HTR-8/SVneo (cell line): Measurements from ENCODE around the gene TANGO2.
A peak's percentile ranks its signal among the peaks of the same experiment; 100 is the strongest.

Source experiments
- DNase-seq: peaks from one replicate; pipeline ENCODE4 v3.0.0; 2011; ENCODE audit warnings: low spot score, mixed read lengths; ENCODE audit not compliant: insufficient read length
- FAIRE-seq: peaks from 2 replicates; lab custom pipeline; 2011; peaks lifted over from hg19 to GRCh38; lab: Jason Lieb, UNC

TANGO2 gene

DNA sequence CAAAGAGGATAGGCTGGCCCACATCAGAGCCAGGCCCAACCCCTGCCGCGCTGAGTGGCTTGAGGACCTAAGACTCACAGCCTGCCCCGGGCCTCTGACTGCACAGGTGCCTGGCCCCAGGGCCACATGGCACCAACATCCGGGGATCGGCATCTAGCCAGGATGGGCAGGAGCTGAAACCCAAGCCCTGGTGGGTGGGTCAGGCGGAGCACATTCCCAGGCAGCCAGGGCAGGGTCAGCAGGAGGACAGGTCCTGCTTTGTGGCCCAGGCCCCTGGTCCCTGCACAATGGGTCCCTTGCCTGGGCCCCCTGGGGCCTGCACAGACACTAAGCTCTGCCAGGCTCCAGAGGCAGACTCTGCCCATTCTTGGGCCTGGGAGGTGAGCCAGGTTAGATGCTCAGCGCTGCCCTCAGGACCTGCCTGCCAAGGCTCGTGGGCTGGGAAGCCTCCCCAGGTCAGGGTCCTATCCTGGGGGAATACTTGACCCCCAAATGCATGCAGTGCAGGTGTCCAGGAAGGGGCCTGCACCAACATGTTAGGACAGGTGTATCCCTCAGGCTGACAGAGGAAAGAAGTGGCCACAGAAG lies 37.8 kb upstream of the TANGO2 start:
- DNase-seq: no peak
- FAIRE-seq: no peak

DNA sequence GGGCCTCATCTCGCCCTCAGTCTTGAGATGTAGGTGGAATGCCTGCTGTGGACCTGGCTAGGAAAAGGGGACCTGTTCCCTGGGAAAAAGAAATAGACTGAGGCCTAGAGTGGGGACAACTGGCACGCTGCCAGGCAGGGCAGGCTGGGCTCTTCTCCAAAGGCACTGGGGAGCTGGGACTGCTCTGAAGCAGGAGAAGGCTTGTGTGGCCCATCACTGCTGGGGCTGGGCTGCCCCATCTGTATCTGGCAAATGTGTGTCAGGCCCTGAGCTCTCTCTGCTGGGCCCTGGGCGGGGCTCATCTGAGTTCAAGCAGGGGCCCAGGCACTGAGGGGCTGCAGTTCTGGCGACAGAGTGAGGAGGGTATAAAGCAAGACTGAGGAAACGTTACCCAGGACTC lies 37.2 kb upstream of the TANGO2 start:
- FAIRE-seq: no peak
- no peak for DNase-seq

DNA sequence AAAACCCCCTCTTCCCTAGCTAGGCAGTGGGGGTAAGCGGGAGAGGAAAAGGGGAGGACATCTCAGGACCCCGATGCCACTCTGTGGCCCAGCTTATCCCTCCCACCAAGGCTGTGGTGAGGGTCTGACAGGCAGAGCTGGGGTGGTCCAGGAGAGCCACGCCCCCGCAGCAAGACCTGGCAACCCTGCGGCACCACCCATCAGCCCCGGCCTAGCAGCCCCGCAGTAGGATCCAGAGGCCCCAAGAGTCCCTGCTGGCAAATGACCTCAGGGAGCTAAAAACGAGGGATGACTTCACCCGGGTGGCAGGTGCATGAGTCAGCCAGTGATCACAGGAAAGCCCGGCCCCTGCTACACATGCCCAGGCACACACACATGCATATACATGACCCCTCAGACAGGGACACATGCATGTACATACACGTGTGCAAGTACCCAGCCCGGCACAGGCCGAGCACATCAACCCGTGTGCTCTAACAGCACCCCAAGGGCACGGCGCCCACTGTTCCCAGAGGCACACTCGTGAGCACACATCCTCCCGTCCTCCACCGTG lies 36.6 kb upstream of the TANGO2 start:
- DNase-seq (peak; percentile 66), FAIRE-seq (peak; percentile 23)

DNA sequence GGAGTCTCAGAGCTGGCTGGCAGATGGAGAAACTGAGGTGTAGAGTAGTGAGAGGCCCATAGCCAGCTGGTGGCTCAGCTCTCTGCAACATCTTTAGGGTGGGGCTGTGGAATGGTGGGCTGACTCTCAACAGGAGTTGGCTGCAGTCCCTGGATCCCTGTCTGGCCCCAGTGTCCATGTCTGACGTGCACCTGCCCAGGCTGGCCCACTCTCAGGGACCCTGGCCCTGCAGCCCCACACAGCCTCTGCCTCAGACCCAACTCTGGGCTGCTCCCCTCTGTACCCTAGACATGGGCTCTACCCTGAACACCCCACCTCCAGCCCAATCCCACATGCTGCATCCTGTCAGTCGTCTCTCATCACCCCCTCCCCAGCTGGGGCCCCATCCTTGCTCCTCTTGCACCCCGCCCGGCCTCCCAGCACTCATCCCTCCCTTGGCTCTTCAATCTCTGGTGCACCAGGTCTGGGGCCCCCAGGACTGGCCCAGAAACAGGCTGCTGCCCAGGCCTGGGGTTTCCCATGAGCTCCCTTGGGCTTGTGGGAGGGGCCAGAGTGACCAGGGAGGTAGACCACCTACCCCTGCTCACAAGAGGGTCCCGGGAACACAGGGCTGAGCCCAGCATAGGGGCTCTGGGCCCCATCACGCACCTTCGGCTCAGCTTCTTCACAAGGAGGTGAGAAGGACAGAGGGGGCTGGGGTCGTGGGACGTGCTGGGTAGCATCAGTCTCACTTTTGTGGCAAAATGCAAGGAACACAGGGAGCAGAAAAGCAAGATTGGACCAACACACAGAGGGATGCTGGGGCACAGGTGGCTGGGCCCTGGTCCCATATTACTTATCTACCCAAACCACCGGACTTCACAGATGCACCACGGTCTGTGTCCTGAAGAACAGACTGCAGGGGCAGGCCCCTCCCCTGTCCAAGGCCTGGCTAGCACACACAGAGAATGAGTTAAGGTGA lies 35.8 kb upstream of the TANGO2 start:
- FAIRE-seq (no peak), DNase-seq (no peak)

DNA sequence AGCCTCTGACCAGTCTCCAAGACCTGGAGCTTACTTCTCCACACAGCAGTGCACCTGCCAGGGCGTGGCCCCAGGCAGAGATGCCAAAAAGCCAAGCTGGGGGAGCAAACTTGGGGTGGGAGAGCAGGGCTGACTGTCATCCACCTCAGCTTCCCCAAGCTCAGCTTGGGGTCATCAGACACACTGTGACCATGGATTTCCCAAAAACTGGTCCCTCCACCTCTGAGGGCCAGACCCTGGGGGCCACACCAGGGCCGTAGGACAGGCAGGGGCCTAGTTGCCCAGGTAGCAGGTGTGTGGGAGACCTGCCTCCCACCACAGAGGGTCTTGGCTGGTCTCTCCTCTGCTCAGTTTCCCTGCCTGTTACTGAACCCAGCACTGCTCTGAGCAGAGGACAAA lies 34.9 kb upstream of the TANGO2 start:
- no peak for DNase-seq
- FAIRE-seq: no peak

DNA sequence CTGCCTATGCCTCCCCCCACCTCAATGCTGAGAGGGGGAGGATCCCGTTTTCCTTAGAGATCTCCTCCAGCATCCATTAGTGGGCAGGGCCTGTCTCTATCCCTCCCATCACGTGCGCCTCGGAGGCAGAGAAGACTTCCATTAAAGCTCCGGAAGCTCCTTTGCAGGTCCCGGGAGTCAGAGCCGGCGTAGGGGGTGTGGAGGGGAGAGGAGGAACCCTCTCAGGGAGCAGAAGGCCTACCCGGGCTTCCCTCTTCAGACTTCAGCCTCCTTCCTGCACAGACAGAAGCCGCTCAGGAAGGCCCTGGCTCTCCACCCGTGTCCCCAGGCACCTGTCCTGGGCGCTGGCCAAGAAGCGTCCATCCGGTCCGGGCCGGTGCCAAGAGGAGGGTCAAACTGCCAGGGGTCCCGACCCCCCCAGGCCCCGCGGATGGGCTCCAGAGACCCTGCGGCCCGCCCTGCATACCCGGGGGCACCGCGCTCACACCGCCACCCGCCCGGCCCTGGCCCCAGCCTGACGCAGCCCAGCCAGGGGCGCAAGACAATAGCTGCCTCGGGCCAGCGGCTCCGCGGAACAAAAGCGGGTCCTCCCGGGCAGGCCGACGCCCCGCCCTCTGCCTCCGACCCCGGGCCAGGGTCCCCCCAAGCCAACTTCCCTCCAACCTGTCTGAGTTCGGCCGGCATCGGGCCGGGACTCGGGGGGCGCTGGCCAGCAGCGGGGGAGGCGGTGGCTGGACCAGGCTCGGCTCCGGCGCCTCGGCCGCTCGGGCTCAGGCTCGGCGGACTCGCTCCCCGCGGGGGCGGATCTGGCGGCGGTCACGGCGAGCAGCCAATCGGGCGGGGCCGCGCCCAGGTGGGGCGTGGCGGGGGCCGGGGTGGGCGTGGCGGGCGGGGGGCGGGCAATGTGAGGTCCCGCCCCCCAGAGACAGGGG lies 34.2 kb upstream of the TANGO2 start:
- DNase-seq: peak; percentile 82
- peak; percentile 91 for FAIRE-seq

DNA sequence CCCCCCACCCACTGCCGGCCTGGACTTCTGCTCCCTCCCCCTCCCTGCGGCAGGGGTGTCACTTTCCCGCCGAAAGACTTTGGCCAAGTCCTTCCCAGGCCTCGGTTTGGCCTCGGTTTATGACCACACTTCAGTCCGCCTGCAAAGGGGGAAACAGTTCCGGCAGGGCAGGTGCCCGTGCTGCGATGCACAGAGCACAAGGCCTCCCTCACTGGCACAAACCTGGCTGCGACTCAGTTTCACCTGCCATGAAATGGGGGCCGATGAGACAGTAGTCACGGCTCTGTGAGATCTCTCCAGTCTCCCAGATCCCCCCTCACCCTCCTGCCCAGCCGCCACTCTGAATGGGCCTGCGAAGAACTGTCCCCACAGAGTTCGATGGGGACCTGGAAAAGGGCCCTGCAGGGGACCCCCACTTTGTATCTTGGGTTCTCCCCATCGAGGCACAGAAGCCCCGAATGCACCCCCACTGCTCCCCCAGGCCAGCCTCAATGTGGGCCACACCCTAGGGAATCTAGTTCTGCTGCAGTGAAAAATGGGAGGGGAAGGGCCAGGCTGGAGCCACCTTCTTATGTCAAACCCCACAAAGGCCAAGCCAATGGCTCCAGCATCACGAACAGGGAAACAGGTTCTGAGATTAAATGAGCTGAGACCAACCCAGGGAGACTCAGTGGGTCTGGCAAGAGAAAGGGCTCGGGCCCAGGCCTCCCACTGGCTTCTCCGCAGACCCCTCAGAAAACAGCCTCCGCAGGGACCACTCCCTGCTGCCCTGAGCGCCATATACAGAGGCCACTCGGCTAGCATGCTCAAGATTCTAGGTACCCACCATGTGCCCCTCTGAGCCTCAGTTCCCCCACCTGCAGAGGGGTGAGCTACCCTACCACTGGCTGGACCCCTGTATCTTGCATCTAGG lies 33.3 kb upstream of the TANGO2 start:
- no peak for FAIRE-seq
- DNase-seq: no peak

DNA sequence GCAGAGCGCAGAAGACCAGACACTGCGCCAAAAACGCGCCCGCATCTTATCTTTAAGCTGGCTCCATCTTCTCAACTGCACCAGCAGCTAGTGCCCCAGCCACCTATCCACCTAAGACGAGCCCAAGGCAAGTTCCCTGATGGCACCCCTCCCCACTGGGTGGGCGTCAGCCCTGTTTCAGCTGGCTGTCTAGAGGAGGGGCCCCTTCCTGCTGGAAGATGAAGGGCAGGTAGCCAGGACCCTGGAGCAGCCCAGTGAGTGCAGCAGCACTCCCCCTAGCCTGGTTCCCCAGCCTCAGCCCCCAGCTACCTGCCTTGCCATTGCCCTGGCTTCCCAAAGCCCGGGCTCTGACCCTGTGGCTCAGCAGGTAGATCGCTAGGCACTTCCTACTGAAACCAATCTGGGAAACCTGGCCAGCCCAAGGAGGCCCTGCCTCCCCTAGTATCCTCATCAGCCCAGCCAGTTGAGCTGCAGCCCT lies 32.5 kb upstream of the TANGO2 start:
- no peak for FAIRE-seq

DNA sequence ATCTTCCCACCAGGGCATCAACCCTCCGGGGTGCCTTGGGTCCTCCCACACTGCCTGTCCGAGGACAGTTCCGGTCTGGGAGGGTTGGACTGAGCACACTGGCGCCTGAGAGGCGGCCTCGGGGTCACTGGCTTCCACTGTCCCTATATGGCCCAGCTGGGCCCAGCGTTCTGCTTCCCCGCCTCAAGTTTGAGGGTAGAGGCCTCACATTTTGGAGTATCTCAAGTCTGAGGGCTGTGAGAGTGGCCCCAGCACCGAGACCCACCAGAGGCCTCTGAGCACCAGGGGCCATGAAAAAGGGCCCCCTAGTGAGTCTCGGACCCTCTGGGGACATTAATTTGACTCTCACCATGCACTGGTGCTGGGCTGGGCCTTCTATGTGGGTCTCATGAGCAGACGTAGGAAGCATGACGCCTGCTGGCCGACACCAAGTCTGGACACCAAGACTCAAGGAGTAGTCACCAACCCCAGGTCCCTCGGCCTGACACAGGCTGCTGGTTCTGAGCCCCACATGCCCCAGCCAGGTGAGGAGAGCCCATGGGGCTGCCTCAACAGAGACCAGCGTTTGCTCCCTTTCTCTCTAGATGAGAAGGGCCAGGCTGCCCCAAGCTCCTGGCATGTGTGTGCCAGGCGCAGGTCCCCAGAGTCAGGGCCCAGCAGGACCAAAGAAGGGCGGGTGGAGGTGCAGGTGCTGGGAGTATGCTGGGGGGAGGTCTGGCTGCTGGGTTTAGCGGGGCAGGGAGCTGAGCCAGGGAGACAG lies 31.8 kb upstream of the TANGO2 start:
- FAIRE-seq: no peak
- DNase-seq: no peak

More for the DNA sequence above, 32.5 kb upstream of the TANGO2 start:
- no peak for DNase-seq

DNA sequence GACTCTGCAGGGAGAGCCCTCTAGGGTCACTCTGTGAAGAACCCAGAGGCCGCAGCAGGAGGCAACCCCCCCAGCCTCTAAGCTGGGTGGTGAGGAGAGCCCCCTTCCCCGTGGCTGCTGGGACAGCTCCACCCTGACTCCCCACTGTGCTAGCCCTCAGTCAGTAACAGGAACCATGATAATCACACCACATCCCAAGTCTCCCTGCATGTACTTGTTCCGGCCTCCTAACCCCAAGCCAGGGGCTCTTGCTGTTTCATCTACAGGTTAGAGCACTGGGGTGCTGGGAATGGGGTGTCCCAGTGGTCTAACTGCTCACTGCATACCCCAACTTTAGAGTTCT lies 31.2 kb upstream of the TANGO2 start:
- DNase-seq: no peak
- no peak for FAIRE-seq

DNA sequence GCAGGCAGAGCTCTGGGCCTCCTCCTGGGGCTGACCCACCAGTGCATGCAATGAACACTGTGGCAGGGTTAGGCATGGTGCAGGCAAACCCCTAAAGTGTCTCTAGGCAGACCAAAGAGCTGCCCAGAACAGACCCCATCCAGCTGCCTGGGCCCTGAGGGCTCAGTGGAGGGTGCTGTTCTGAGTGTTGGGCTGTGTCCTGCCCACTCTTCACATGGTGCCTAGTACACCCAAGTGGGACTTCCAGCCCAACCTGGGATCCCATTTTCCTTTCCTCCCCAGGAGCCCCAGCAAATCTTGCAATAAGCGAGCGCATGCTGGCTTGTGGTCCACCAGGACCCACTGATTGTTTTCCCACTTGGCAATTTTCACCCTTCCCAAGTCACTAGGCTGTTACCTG lies 30.7 kb upstream of the TANGO2 start:
- no peak for DNase-seq
- no peak for FAIRE-seq

DNA sequence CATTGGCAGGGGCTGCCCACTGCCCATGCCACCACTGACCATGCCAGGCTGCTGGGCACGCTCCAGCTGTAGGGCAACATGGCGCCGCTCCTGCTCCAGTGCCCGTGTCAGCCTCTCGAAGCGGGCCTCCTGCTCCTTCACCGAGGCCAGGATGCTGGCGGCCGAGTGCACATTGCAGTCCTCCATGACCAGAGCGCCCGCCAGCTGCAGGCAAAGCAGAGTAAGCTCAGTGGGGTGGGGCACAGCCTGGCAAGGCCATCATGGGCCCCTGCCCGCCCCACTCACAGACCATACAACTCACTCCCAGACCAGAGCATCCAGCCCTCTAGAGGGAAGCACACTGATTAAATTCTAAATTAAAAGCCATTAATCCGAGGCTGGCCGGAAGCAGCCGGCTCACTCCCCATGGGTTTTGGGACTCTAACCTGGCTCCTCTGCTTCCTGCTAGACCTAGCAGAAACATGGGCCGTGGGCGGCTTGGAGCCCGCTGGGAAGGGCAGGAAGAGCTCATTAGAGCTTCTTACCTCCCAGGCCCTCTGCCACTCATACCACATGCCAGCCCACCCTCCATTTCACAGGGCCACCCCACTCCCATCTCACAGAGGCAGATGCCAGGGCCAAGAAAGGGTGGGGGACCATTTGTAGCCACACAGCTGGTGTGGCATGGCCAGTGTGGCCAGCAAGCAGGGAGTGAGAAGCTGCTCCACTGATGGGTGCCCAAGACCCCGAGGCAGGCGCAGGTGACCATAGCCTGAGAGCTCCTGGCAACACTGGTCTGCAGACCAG lies 30.1 kb upstream of the TANGO2 start:
- FAIRE-seq (no peak), DNase-seq (no peak)

DNA sequence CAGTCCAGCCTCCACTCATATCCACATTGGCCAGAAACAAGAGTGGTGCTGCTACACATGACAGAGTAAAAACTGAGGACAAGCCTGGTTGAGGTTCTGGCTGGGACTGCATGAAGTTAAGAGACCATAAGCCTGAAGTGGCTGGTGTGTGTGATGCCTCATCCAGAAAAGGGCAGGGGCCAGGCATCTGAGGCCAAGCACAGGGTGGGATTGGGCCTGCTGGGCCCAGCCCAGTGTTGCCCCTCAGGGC lies 29.6 kb upstream of the TANGO2 start:
- no peak for DNase-seq
- no peak for FAIRE-seq

DNA sequence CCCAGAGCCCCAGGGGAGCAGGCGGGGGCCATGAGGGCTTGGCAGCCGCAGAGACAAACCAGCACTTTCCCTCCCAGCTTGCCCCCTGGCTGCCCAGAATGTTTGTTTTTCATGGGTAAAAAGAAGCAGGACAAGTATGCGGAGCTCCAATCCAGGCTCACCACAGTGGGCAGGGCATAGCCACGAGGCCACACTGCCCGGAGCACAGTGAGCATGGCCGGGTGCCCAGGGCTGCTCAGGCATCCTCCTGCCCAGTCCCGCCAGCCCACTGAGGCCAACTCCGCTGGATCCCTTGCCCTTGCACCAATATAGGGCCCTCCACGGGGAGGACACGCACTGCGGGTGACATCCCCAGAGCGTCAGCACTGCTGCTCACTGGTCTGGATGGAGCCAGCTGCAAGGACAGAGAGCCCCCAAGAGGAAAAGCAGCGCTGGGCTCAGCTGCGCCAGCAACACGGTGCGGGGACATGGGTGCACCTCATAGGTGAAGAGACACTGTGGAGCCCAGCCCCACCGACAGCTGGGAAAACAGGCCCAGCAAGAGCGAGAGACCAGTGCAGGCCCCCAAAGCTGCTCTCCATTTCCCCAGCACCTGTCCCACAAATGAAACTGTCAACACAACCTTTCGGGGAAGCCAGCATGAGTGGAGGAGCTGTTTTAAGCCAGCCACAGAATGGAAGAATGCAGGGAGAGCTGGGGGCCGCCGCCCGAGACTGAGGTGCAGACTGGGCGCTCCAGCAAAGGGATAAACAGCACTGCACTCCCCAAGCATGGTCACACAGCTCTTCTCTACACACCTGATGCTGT lies 29.1 kb upstream of the TANGO2 start:
- no peak for FAIRE-seq

DNA sequence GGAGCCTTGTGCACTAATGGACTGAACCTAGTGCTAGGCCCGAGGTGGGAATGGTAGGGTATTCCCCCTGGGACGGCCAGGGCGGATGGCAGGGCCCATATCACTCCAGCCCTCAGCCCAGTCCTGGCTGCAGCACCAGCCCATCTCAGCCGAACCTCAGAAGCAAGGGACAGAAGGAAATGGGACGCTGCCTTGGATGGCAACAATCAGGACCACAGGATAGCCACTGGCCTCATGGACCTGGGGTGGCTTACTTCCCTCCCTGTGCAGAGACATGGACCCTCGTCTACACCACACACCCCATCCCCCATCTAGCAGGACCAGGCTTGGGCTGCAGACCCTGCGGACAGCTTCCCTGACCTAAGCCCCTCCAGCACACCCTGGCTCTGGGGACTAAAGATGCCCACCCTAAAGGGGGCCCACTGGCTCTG lies 28.4 kb upstream of the TANGO2 start:
- no peak for DNase-seq
- no peak for FAIRE-seq

More for the DNA sequence above, 29.1 kb upstream of the TANGO2 start:
- DNase-seq: no peak

DNA sequence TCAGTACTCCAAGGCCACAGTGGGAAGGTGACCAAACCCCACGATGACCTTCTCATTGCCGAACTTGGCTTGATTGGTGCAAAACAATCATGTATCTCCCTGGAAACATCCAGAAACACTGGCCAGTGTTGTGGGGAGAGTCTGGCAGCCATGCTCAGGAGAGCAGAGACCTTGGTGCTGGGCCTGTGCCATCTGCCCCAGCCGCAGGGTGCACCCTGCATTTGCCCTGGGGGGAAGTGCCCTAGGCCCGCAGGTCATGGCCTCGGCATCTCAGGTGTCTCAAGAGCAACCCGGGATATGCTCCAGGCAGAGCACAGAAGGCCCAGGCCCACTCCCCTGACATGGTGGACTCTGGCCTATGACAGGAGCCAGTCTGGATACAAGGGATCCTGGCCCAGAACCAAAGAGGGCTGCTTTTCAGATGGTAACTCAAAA lies 28.0 kb upstream of the TANGO2 start:
- DNase-seq (no peak), FAIRE-seq (no peak)

DNA sequence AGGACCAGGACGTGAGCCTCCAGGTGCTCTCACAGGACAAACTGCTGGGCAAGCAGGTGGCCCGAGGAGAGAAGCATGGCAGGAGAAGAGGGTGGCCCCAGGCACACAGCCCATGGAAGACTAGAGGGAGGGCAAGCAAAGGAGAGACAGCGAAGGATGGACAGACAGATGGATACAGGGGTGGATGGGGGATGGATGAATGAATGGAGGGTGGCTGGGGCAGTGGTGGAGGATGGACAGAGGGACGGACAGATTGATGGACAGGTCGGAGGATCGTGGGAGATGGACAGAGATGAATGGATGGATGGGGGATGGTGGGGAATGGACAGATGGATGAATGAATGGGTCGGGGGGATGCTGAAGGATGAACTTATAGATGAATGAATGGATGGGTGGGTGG lies 27.0 kb upstream of the TANGO2 start:
- DNase-seq (no peak), FAIRE-seq (no peak)
